ENCODE measurements around the gene FOSL2.

- TF ChIP-seq, protein P1, sequence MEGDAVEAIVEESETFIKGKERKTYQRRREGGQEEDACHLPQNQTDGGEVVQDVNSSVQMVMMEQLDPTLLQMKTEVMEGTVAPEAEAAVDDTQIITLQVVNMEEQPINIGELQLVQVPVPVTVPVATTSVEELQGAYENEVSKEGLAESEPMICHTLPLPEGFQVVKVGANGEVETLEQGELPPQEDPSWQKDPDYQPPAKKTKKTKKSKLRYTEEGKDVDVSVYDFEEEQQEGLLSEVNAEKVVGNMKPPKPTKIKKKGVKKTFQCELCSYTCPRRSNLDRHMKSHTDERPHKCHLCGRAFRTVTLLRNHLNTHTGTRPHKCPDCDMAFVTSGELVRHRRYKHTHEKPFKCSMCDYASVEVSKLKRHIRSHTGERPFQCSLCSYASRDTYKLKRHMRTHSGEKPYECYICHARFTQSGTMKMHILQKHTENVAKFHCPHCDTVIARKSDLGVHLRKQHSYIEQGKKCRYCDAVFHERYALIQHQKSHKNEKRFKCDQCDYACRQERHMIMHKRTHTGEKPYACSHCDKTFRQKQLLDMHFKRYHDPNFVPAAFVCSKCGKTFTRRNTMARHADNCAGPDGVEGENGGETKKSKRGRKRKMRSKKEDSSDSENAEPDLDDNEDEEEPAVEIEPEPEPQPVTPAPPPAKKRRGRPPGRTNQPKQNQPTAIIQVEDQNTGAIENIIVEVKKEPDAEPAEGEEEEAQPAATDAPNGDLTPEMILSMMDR (conservative IDR thresholded peaks at IDR 0.05), result no peak
- TF ChIP-seq ZFX (IDR thresholded peaks at IDR 0.05), result no peak
Observed at GRCh38 chr2:28394997-28395333, 2.3 kb downstream of the FOSL2 start.

Measured in C4-2B (cell line).